Sigmoid colon (tissue), 7 donors: ENCODE data around the gene CSH1. TPM values are rescaled to one million over a fixed set of nuclear protein-coding genes. Genes with fewer than 3 reads are reported as not detected.
"Not testable (repeated sequence)": the region's sequence is repeated elsewhere in the genome, so short reads cannot be mapped to it uniquely, and the experiment has no call there.

ENCODE experiments used
- DNase-seq: peaks from one replicate; pipeline ENCODE4 v3.0.0-alpha.2; 2019
- H3K27ac ChIP-seq, 4 donors: fragments of 200-600 bp; sonication (generic); one replicate each; pipeline ENCODE4 v1.5.1; 2016 to 2019; ENCODE audit warnings: mild to moderate bottlenecking in 1 of 4
- H3K27me3 ChIP-seq, 3 donors: fragments of 200-600 bp; sonication (generic); one replicate each; pipeline ENCODE4 v1.5.1; 2019; ENCODE audit warnings: mild to moderate bottlenecking in 1 of 3
- H3K36me3 ChIP-seq, 4 donors: fragments of 200-600 bp; sonication (generic); one replicate each; pipeline ENCODE4 v1.5.1; 2016 to 2019
- H3K4me1 ChIP-seq, 4 donors: fragments of 200-600 bp; sonication (generic); one replicate each; pipeline ENCODE4 v1.5.1; 2017 to 2019
- H3K4me3 ChIP-seq, 4 donors: fragments of 200-600 bp; sonication (generic); one replicate each; pipeline ENCODE4 v1.5.1; 2017 to 2019; ENCODE audit warnings: mild to moderate bottlenecking in 2 of 4, moderate library complexity in 1 of 4
- H3K9me3 ChIP-seq, 4 donors: fragments of 200-600 bp in 3 of 4; sonication (generic) in 3 of 4; one replicate each; pipeline versions ENCODE4 v1.5.1 to v1.6.1; 2013 to 2019
- CTCF ChIP-seq, 4 experiments: fragments of 450-650 bp in 3 of 4; fragments of 200-600 bp in 1 of 4; IDR thresholded peaks; one replicate each; pipeline ENCODE4 v1.5.1; 2016 to 2019; ENCODE audit warnings: antibody characterized with exemption in 4 of 4, mild to moderate bottlenecking in 3 of 4, moderate library complexity in 2 of 4
- EP300 ChIP-seq, 4 donors: sonication (generic); formaldehyde crosslinking; IDR thresholded peaks; one replicate each; pipeline ENCODE4 v1.6.1; 2017; ENCODE audit warnings: antibody characterized with exemption in 4 of 4
- POLR2A ChIP-seq, 2 donors: fragments of 450-650 bp; IDR thresholded peaks; one replicate each; pipeline ENCODE4 v1.6.1; 2016; ENCODE audit warnings: antibody characterized with exemption in 2 of 2, mild to moderate bottlenecking in 2 of 2, moderate library complexity in 2 of 2
- POLR2AphosphoS5 ChIP-seq, 4 donors: sonication (generic); formaldehyde crosslinking; IDR thresholded peaks; one replicate each; pipeline ENCODE4 v1.6.1; 2017; ENCODE audit warnings: antibody characterized with exemption in 4 of 4
- WGBS, 2 donors: extraction: QIAGEN DNeasy Blood & Tissue Kit; methylation state at CpG; one replicate each; pipeline ENCODE4 v1.1.7; 2013; 5-methylcytosine and 5-hydroxymethylcytosine counted together
- intact Hi-C: fragments of 100-400 bp; cut with DNase I; formaldehyde crosslinking; loops from one replicate; pipeline ENCODE4 v1.15.1; 2023
- polyA plus RNA-seq, 3 donors: library from polyadenylated mRNA; stranded (reverse); fragments of 200-250 nt; gene quantifications; one replicate each; pipeline ENCODE4 v1.2.3, GENCODE V29; 2013
- total RNA-seq, 4 donors: library from RNA; depleted of rRNA; stranded (reverse); fragments of >200 nt; gene quantifications; one replicate each; pipeline ENCODE4 v1.1.0, GENCODE V29; 2016
- donor health status: healthy with polysubstance abuse.
- donor health status: Bipolar disorder and iron deficiency.
- donor health status: healthy.

Gene CSH1
- total and polyA plus RNA-seq, 7 donors = not detected

- no peak overlapping the region for H3K27ac ChIP-seq
- H3K36me3 ChIP-seq = no peaks in the 10 kb centered on the region
- WGBS, 2 donors = 67 to 78% methylated on average over 5 of the region's 5 CpGs
- H3K9me3 ChIP-seq = no peaks in the 10 kb centered on the region
- no peaks in the 10 kb centered on the region for H3K4me1 ChIP-seq
- no peak overlapping the region for H3K4me3 ChIP-seq
- intact Hi-C loops = no loop called here
- TF ChIP-seq POLR2A (IDR thresholded peaks at IDR 0.05) (no peak), EP300 (IDR thresholded peaks at IDR 0.05) (no peak), CTCF (IDR thresholded peaks at IDR 0.05) (no peak), POLR2AphosphoS5 (IDR thresholded peaks at IDR 0.05) (no peak)
- DNase-seq = no peak
- H3K27me3 ChIP-seq = no peaks in the 10 kb centered on the region
Observed at GRCh38 chr17:63925615-63926014, 29.2 kb upstream of the CSH1 start.

- H3K4me1 ChIP-seq, H3K4me3 ChIP-seq, DNase-seq, intact Hi-C loops, H3K9me3 ChIP-seq, H3K36me3 ChIP-seq, H3K27me3 ChIP-seq, H3K27ac ChIP-seq: not testable (repeated sequence)
- 58 to 77% methylated on average over 9 of the region's 9 CpGs for WGBS, 2 donors
Observed at GRCh38 chr17:63922402-63922801, 26.0 kb upstream of the CSH1 start.

- intact Hi-C loops, H3K27ac ChIP-seq, H3K9me3 ChIP-seq, H3K27me3 ChIP-seq, H3K4me3 ChIP-seq, H3K4me1 ChIP-seq, DNase-seq, H3K36me3 ChIP-seq: not testable (repeated sequence)
- 78 to 82% methylated on average over 5 of the region's 5 CpGs for WGBS, 2 donors
Observed at GRCh38 chr17:63920779-63921178, 24.4 kb upstream of the CSH1 start.

- H3K27ac ChIP-seq, H3K4me1 ChIP-seq, H3K36me3 ChIP-seq, H3K4me3 ChIP-seq, intact Hi-C loops, DNase-seq, H3K27me3 ChIP-seq, H3K9me3 ChIP-seq: not testable (repeated sequence)
- WGBS, 2 donors = 86 to 91% methylated on average over 6 of the region's 6 CpGs
Observed at GRCh38 chr17:63920050-63920449, 23.7 kb upstream of the CSH1 start.

GRCh38 chr17:63919311-63919723 is 22.9 kb upstream of the CSH1 start:
- Histone ChIP-seq H3K9me3 (no peaks in the 10 kb centered on the region), H3K27me3 (peaks cover 0 to 6% (median 0%) of the 10 kb centered on the region in 3 donors), H3K4me3 (no peak overlapping the region), H3K36me3 (no peaks in the 10 kb centered on the region), H3K27ac (no peak overlapping the region), H3K4me1 (no peaks in the 10 kb centered on the region)
- intact Hi-C loops = loop anchor here (2.0 kb wide), 1 partner anchor 107 kb away; no protein-coding TSS in a partner anchor
- WGBS, 2 donors = 44 to 46% methylated on average over 8 of the region's 8 CpGs
- DNase-seq = peak; percentile 75
- TF ChIP-seq CTCF (IDR thresholded peaks at IDR 0.05) (peak; percentile 74 to 94 (median 90)), EP300 (IDR thresholded peaks at IDR 0.05) (no peak)

GRCh38 chr17:63918789-63919305 is 22.5 kb upstream of the CSH1 start, which contains the start of gene GH1:
TSS of gene GH1 (minus strand) at chr17:63918839. CDS start at chr17:63918776, 63 bp downstream.
- H3K4me3 ChIP-seq, H3K9me3 ChIP-seq, DNase-seq, H3K4me1 ChIP-seq, H3K27ac ChIP-seq, H3K36me3 ChIP-seq, H3K27me3 ChIP-seq: not testable (repeated sequence)
- 54 to 59% methylated on average over 10 of the region's 10 CpGs for WGBS, 2 donors
- intact Hi-C loops = loop anchor here (2.0 kb wide), 1 partner anchor 108 kb away; no protein-coding TSS in a partner anchor

GRCh38 chr17:63918305-63918704 is 21.9 kb upstream of the CSH1 start:
- no peak for TF ChIP-seq CTCF (IDR thresholded peaks at IDR 0.05)
- TF ChIP-seq POLR2A (IDR thresholded peaks at IDR 0.05) = no peak
- no peak for TF ChIP-seq POLR2AphosphoS5 (IDR thresholded peaks at IDR 0.05)
- TF ChIP-seq EP300 (IDR thresholded peaks at IDR 0.05) = no peak
- intact Hi-C loops = loop anchor here (2.0 kb wide), 1 partner anchor 108 kb away; no protein-coding TSS in a partner anchor
- 48 to 73% methylated on average over 10 of the region's 10 CpGs for whole genome bisulfite sequencing, 2 donors

More at GRCh38 chr17:63918305-63918704, 21.9 kb upstream of the CSH1 start:
- H3K9me3 ChIP-seq = no peaks in the 10 kb centered on the region
- H3K4me1 ChIP-seq = no peaks in the 10 kb centered on the region
- no peaks in the 10 kb centered on the region for H3K36me3 ChIP-seq
- H3K27ac ChIP-seq = no peak overlapping the region
- H3K27me3 ChIP-seq = peaks cover 0 to 6% (median 0%) of the 10 kb centered on the region in 3 donors
- no peak for DNase-seq
- no peak overlapping the region for H3K4me3 ChIP-seq
